H9 (cell line): Measurements from ENCODE around the gene HMGB4. TPM values are rescaled to one million over a fixed set of nuclear protein-coding genes. Genes with fewer than 3 reads are reported as not detected.
A peak's percentile ranks its signal among the peaks of the same experiment; 100 is the strongest.

Experiments
- DNase-seq: peaks from one replicate; pipeline ENCODE4 v3.0.0-alpha.2; 2017
- H2AFZ ChIP-seq: one replicate; pipeline ENCODE4 v1.6.1; 2013; ENCODE audit warnings: mild to moderate bottlenecking, low read length, control low read depth, moderate library complexity
- H2AK5ac ChIP-seq: 2 replicates; pipeline ENCODE4 v1.6.1; 2013; ENCODE audit warnings: low read length, control low read depth, mixed read lengths; ENCODE audit not compliant: insufficient read length
- H2BK120ac ChIP-seq: one replicate; pipeline ENCODE4 v1.6.1; 2013; ENCODE audit warnings: low read depth, mild to moderate bottlenecking, low read length, control low read depth, inconsistent platforms; ENCODE audit not compliant: poor library complexity, severe bottlenecking
- H2BK12ac ChIP-seq: 2 replicates; pipeline ENCODE4 v1.6.1; 2013; ENCODE audit warnings: low read length, control low read depth, mixed read lengths, low read depth; ENCODE audit not compliant: insufficient read length
- H2BK15ac ChIP-seq: 2 replicates; pipeline ENCODE4 v1.6.1; 2013; ENCODE audit warnings: low read depth, low read length, control low read depth
- H2BK20ac ChIP-seq: one replicate; pipeline ENCODE4 v1.6.1; 2013; ENCODE audit warnings: low read depth, mild to moderate bottlenecking, low read length, control low read depth, inconsistent platforms; ENCODE audit not compliant: poor library complexity, severe bottlenecking
- H2BK5ac ChIP-seq: 2 replicates; pipeline ENCODE4 v1.6.1; 2013; ENCODE audit warnings: low read length, control low read depth, mixed read lengths; ENCODE audit not compliant: insufficient read length
- H3K14ac ChIP-seq: 2 replicates; pipeline ENCODE4 v1.6.1; 2013; ENCODE audit warnings: low read length, control low read depth; ENCODE audit not compliant: insufficient read depth
- H3K18ac ChIP-seq: 2 replicates; pipeline ENCODE4 v1.6.1; 2013; ENCODE audit warnings: low read depth, mild to moderate bottlenecking, mixed read lengths, low read length, control low read depth; ENCODE audit not compliant: insufficient read length
- H3K23ac ChIP-seq: 2 replicates; pipeline ENCODE4 v1.6.1; 2013; ENCODE audit warnings: low read length, control low read depth, mixed read lengths, low read depth; ENCODE audit not compliant: insufficient read length
- H3K23me2 ChIP-seq: 2 replicates; pipeline ENCODE4 v1.6.1; 2013; ENCODE audit warnings: low read depth, mild to moderate bottlenecking, mixed read lengths, low read length, control low read depth; ENCODE audit not compliant: insufficient read length, poor library complexity, severe bottlenecking
- H3K27ac ChIP-seq: 2 replicates; pipeline ENCODE4 v1.5.1; 2013; ENCODE audit warnings: low read length, control low read depth, mixed read lengths, low read depth; ENCODE audit not compliant: insufficient read length
- H3K27me3 ChIP-seq: 2 replicates; pipeline ENCODE4 v1.6.1; 2013; ENCODE audit warnings: low read length, control low read depth, inconsistent platforms; ENCODE audit not compliant: insufficient read depth
- H3K4ac ChIP-seq: 2 replicates; pipeline ENCODE4 v1.6.1; 2013; ENCODE audit warnings: low read depth, mild to moderate bottlenecking, control low read depth, inconsistent platforms, low read length, moderate library complexity
- H3K4me1 ChIP-seq: 2 replicates; pipeline ENCODE4 v1.6.1; 2013; ENCODE audit warnings: low read length, control low read depth, inconsistent platforms; ENCODE audit not compliant: insufficient read depth
- H3K4me2 ChIP-seq: 2 replicates; pipeline ENCODE4 v1.6.1; 2013; ENCODE audit warnings: low read length, control low read depth, mixed read lengths; ENCODE audit not compliant: insufficient read length, insufficient read depth
- H3K56ac ChIP-seq: 2 replicates; pipeline ENCODE4 v1.6.1; 2013; ENCODE audit warnings: low read depth, mild to moderate bottlenecking, mixed read lengths, low read length, control low read depth; ENCODE audit not compliant: insufficient read length
- H3K79me1 ChIP-seq: 2 replicates; pipeline ENCODE4 v1.6.1; 2013; ENCODE audit warnings: low read depth, mild to moderate bottlenecking, moderate library complexity, low read length, control low read depth, inconsistent platforms; ENCODE audit not compliant: insufficient read depth, poor library complexity, severe bottlenecking
- H3K79me2 ChIP-seq: 2 replicates; pipeline ENCODE4 v1.6.1; 2013; ENCODE audit warnings: low read length, control low read depth, inconsistent platforms; ENCODE audit not compliant: insufficient read depth
- H3K9ac ChIP-seq: 2 replicates; pipeline ENCODE4 v1.6.1; 2013; ENCODE audit warnings: low read length, control low read depth, mixed read lengths; ENCODE audit not compliant: insufficient read length; ENCODE audit errors: extremely low read depth
- H3K9me3 ChIP-seq: one replicate; pipeline ENCODE4 v1.6.1; 2013; ENCODE audit warnings: low read depth, low read length, inconsistent platforms; ENCODE audit not compliant: control insufficient read depth
- H3T11ph ChIP-seq: one replicate; pipeline ENCODE4 v1.6.1; 2013; ENCODE audit warnings: mild to moderate bottlenecking, low read length, control low read depth, inconsistent platforms
- H4K20me1 ChIP-seq: one replicate; pipeline ENCODE4 v1.6.1; 2013; ENCODE audit not compliant: control insufficient read depth, insufficient read length, insufficient read depth
- H4K5ac ChIP-seq: 2 replicates; pipeline ENCODE4 v1.6.1; 2013; ENCODE audit warnings: low read depth, mild to moderate bottlenecking, mixed read lengths, low read length, control low read depth; ENCODE audit not compliant: insufficient read length
- H4K8ac ChIP-seq: replicated peaks from 2 replicates; pipeline ENCODE4 v1.6.1; 2013; ENCODE audit warnings: low read length, control low read depth, mixed read lengths, low read depth; ENCODE audit not compliant: insufficient read length
- H4K91ac ChIP-seq: 2 replicates; pipeline ENCODE4 v1.6.1; 2013; ENCODE audit warnings: low read depth, mild to moderate bottlenecking, moderate library complexity, mixed read lengths, low read length, control low read depth; ENCODE audit not compliant: insufficient read length
- H3K27ac Mint-ChIP-seq, 3 experiments: 2 replicates in 2 of 3; 3 replicates in 1 of 3; pipeline ENCODE4 v1.8.0; 2020 to 2021; ENCODE audit warnings: mixed read lengths in 3 of 3, mild to moderate bottlenecking in 1 of 3, moderate library complexity in 1 of 3
- H3K27me3 Mint-ChIP-seq: 2 replicates; pipeline ENCODE4 v1.8.0; 2021; ENCODE audit warnings: low read depth, mild to moderate bottlenecking, moderate library complexity, mixed read lengths
- H3K36me3 Mint-ChIP-seq, 3 experiments: 2 replicates in 2 of 3; 3 replicates in 1 of 3; pipeline ENCODE4 v1.8.0; 2020 to 2021; ENCODE audit warnings: low read depth in 3 of 3, mixed read lengths in 3 of 3; ENCODE audit not compliant: insufficient read depth in 1 of 3
- H3K4me1 Mint-ChIP-seq, 2 experiments: 2 replicates each; pipeline ENCODE4 v1.8.0; 2020; ENCODE audit warnings: mixed read lengths in 2 of 2
- H3K4me3 Mint-ChIP-seq, 2 experiments: 2 replicates in 1 of 2; 3 replicates in 1 of 2; pipeline ENCODE4 v1.8.0; 2020 to 2021; ENCODE audit warnings: mild to moderate bottlenecking in 2 of 2, mixed read lengths in 2 of 2, moderate library complexity in 1 of 2
- H3K9me3 Mint-ChIP-seq, 2 experiments: 2 replicates in 1 of 2; 3 replicates in 1 of 2; pipeline ENCODE4 v1.8.0; 2020; ENCODE audit warnings: mild to moderate bottlenecking in 2 of 2, mixed read lengths in 2 of 2, moderate library complexity in 1 of 2
- WGBS: extraction: QIAGEN DNeasy Blood & Tissue Kit; methylation state at CpG from one replicate; pipeline ENCODE4 v1.1.7; 2013; ENCODE audit warnings: missing lambda C conversion rate, low lambda C conversion rate, mixed read lengths; ENCODE audit not compliant: insufficient read length; ENCODE audit errors: extremely low coverage; 5-methylcytosine and 5-hydroxymethylcytosine counted together
- total RNA-seq: library from RNA; stranded (reverse); gene quantifications from 2 replicates; pipeline ENCODE4 v1.2.1, GENCODE V29; 2021
- TF ChIP-seq, protein P1 (sequence below): fragments of 200-600 bp; sonication (generic); conservative IDR thresholded peaks from 3 replicates; pipeline ENCODE4 v1.8.0; 2021; ENCODE audit warnings: antibody characterized with exemption, mild to moderate bottlenecking

Gene HMGB4
- total RNA-seq, 1 experiment from 2014 or later, result not detected

DNA sequence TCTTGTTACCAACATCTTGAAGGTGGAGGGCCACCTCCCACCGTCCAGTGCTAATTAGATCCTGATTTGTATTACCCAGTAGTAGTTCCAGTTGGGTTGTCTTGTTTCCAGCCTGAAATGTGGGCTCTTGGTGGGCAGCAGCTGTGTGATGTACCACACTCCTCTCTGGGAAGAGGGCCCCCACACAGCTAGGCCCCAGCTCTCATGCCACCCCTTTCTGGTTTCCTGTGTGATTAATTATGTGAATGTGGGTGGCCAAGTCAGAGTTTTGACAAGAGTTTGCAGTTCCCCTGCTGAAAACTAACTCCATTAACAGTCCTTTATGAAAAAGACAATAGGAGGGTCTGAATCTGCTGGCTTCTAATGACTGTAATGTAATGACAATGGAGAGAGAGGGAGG is 3.8 kb downstream of the HMGB4 start:
- no peak for DNase-seq
- no peak overlapping the region for H4K5ac ChIP-seq

More for the DNA sequence above, 3.8 kb downstream of the HMGB4 start:
- H3K79me1 ChIP-seq, result no peaks in the 10 kb centered on the region
- peaks cover 4% of the 10 kb centered on the region for H3K27me3 Mint-ChIP-seq
- no peak overlapping the region for H3K4me2 ChIP-seq
- no peaks in the 10 kb centered on the region for H3K23me2 ChIP-seq
- TF ChIP-seq, protein P1, sequence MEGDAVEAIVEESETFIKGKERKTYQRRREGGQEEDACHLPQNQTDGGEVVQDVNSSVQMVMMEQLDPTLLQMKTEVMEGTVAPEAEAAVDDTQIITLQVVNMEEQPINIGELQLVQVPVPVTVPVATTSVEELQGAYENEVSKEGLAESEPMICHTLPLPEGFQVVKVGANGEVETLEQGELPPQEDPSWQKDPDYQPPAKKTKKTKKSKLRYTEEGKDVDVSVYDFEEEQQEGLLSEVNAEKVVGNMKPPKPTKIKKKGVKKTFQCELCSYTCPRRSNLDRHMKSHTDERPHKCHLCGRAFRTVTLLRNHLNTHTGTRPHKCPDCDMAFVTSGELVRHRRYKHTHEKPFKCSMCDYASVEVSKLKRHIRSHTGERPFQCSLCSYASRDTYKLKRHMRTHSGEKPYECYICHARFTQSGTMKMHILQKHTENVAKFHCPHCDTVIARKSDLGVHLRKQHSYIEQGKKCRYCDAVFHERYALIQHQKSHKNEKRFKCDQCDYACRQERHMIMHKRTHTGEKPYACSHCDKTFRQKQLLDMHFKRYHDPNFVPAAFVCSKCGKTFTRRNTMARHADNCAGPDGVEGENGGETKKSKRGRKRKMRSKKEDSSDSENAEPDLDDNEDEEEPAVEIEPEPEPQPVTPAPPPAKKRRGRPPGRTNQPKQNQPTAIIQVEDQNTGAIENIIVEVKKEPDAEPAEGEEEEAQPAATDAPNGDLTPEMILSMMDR, result no peak
- H4K8ac ChIP-seq, result no peak overlapping the region
- H3K23ac ChIP-seq, result no peak overlapping the region
- H2BK20ac ChIP-seq, result no peak overlapping the region
- H3K27me3 ChIP-seq, result no peaks in the 10 kb centered on the region
- H3K56ac ChIP-seq, result no peak overlapping the region
- peaks cover 17 to 23% of the 10 kb centered on the region in 2 experiments for H3K4me1 Mint-ChIP-seq
- no peak overlapping the region for H2BK12ac ChIP-seq
- no peaks in the 10 kb centered on the region; the same call in 1 of the 2 replicates for H3K4me1 ChIP-seq
- no peak overlapping the region for H2BK5ac ChIP-seq
- no peak overlapping the region for H2BK120ac ChIP-seq
- peak overlapping the region in 1 of 2 experiments; percentile 43; a peak in 2 of 5 replicates for H3K4me3 Mint-ChIP-seq
- no peak overlapping the region for H3K4ac ChIP-seq
- H3K36me3 Mint-ChIP-seq, result peaks cover 4 to 11% (median 6%) of the 10 kb centered on the region in 3 experiments; a peak in 5 of 7 replicates
- H3K27ac Mint-ChIP-seq, result peak overlapping the region in 2 of 3 experiments; percentile 12 to 75; a peak in 3 of 7 replicates
- no peak overlapping the region for H4K91ac ChIP-seq
- peaks cover 4 to 6% of the 10 kb centered on the region in 2 experiments; a peak in 4 of 5 replicates for H3K9me3 Mint-ChIP-seq
- no CpG with 5 or more reads among the region's 1 CpG for WGBS
- H3K14ac ChIP-seq, result no peak overlapping the region; the same call in 1 of the 2 replicates
- H3K27ac ChIP-seq, result no peak overlapping the region
- no peaks in the 10 kb centered on the region; the same call in 1 of the 2 replicates for H3K79me2 ChIP-seq
- no peaks in the 10 kb centered on the region for H4K20me1 ChIP-seq
- H3K9me3 ChIP-seq, result no peaks in the 10 kb centered on the region
- H3K18ac ChIP-seq, result no peak overlapping the region
- H3T11ph ChIP-seq, result no peak overlapping the region
- H2AFZ ChIP-seq, result no peak overlapping the region
- no peak overlapping the region for H3K9ac ChIP-seq
- no peak overlapping the region for H2AK5ac ChIP-seq
- no peak overlapping the region for H2BK15ac ChIP-seq
